Measurements from ENCODE around the gene PPM1E. TPM values are rescaled to one million over a fixed set of nuclear protein-coding genes. Genes with fewer than 3 reads are reported as not detected.
A peak's percentile ranks its signal among the peaks of the same experiment; 100 is the strongest.

PPM1E gene
- polyA plus RNA-seq, 1 donor (not counting 4 experiments of a cell fraction or from before 2014, with no cell fraction given), result not detected

DNA sequence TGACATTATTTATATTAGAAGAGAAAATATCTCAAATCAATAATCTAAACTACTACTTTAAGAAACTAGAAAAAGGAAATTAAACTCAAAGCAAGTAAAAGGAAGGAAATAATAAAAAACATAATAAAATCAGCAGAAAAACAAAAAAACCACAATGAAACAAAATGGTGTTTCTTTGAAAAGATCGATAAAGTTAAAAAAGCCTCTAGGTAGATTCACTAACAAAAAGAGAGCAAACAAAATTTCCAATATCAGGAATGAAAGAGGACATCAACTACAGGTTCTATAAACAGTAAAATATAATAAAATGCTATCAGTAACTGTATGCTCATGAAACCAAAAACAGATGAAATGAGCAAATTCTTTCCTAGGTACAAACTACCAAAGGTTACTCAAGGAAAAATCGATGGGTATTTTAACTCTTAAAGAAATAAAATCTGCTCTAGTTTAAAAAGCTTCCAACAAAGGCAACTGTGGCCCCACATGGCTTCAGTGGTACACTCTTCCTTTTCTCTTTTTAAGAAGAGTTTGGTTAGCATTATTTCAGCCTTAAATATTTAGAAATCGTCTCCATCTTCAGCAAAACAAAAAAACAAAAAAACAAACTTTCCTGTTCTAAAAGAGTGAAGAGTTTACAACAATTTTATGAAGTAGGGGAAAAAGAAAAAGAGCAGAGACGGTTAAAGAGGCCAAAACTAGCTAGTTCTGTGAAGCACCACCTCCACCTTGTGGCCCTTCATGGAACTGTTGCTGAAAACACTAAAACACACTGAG, 248.9 kb downstream of the PPM1E start:
- no peaks in the 10 kb centered on the region for H3K9me1 ChIP-seq (ENCODE audit: control insufficient read depth, extremely low read depth, insufficient read depth, low read length)
- H3K9ac ChIP-seq (ENCODE audit: control insufficient read depth, extremely low read depth, insufficient read depth, low read length), result no peak overlapping the region
- no peak overlapping the region for H3K4me2 ChIP-seq (ENCODE audit: control insufficient read depth, extremely low read depth, insufficient read depth, low read depth, low read length)
- FAIRE-seq (peak; percentile 9), DNase-seq (ENCODE audit: low read depth, low spot score) (peak; percentile 9)
- H3K27me3 ChIP-seq (ENCODE audit: control insufficient read depth, extremely low read depth, insufficient read depth, low read length), result no peaks in the 10 kb centered on the region
- dilution Hi-C loops (cut with MboI; ENCODE audit: extremely low pct_ligation_motif_present, low sequenced_read_pairs), result no loop called here
- TF ChIP-seq, protein P1, sequence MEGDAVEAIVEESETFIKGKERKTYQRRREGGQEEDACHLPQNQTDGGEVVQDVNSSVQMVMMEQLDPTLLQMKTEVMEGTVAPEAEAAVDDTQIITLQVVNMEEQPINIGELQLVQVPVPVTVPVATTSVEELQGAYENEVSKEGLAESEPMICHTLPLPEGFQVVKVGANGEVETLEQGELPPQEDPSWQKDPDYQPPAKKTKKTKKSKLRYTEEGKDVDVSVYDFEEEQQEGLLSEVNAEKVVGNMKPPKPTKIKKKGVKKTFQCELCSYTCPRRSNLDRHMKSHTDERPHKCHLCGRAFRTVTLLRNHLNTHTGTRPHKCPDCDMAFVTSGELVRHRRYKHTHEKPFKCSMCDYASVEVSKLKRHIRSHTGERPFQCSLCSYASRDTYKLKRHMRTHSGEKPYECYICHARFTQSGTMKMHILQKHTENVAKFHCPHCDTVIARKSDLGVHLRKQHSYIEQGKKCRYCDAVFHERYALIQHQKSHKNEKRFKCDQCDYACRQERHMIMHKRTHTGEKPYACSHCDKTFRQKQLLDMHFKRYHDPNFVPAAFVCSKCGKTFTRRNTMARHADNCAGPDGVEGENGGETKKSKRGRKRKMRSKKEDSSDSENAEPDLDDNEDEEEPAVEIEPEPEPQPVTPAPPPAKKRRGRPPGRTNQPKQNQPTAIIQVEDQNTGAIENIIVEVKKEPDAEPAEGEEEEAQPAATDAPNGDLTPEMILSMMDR (optimal IDR thresholded peaks at IDR 0.05 in 1 of 3, IDR thresholded peaks at IDR 0.05 in 1 of 3, conservative IDR thresholded peaks at IDR 0.05 in 1 of 3; ENCODE audit: extremely low read depth in 1 of 3, insufficient read depth in 2 of 3, low read length in 3 of 3), result peak; percentile 82 to 85 (median 82)
- no peak for TF ChIP-seq EZH2 (IDR thresholded peaks at IDR 0.05; ENCODE audit: low read length)
- peaks cover 0 to 11% of the 10 kb centered on the region in 2 experiments for H3K36me3 ChIP-seq (ENCODE audit: control insufficient read depth in 2 of 2, extremely low read depth in 1 of 2, insufficient read depth in 2 of 2, low read length in 2 of 2)
- no peaks in the 10 kb centered on the region for H3K4me1 ChIP-seq (ENCODE audit: control insufficient read depth, extremely low read depth, insufficient read depth, low read length)
- no peaks in the 10 kb centered on the region for H3K79me2 ChIP-seq (ENCODE audit: control insufficient read depth, insufficient read depth, low read length)
- no peak overlapping the region for H2AFZ ChIP-seq (ENCODE audit: control insufficient read depth, low read length)
- no peak overlapping the region for H3K4me3 ChIP-seq (ENCODE audit: control insufficient read depth in 2 of 3, extremely low read depth in 1 of 3, insufficient read depth in 2 of 3, low read depth in 1 of 3, low read length in 3 of 3)
- H3K27ac ChIP-seq (ENCODE audit: control insufficient read depth, insufficient read depth, low read length), result no peak overlapping the region
- no peaks in the 10 kb centered on the region for H3K9me3 ChIP-seq (ENCODE audit: control insufficient read depth, low read depth, low read length)
- no peaks in the 10 kb centered on the region for H4K20me1 ChIP-seq (ENCODE audit: control insufficient read depth, extremely low read depth, insufficient read depth, low read length)

DNA sequence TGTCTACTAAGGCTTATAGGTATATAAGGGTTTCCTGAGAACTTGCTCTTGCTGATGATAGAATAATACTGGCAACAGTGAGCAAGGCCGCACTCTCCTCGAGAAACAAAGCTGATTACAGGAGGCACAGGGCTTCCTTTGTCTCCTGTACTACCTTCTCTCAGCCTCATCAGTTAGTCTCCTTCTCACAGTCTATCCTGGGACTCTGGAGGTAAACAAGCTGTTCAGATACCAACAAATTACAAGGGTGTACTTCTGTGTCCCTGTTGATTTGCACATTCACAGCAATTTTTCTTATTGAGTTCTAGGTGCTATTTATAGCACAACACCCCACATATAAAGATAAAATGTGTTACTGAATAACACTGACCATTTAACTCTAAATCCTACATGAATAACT, 252.3 kb downstream of the PPM1E start:
- no peak overlapping the region for H3K9ac ChIP-seq (ENCODE audit: control insufficient read depth, extremely low read depth, insufficient read depth, low read length)
- no peaks in the 10 kb centered on the region for H3K79me2 ChIP-seq (ENCODE audit: control insufficient read depth, insufficient read depth, low read length)
- no peaks in the 10 kb centered on the region for H3K4me1 ChIP-seq (ENCODE audit: control insufficient read depth, extremely low read depth, insufficient read depth, low read length)
- FAIRE-seq (no peak), DNase-seq (ENCODE audit: low read depth, low spot score) (no peak)
- H3K27me3 ChIP-seq (ENCODE audit: control insufficient read depth, extremely low read depth, insufficient read depth, low read length), result no peaks in the 10 kb centered on the region
- no peaks in the 10 kb centered on the region for H3K9me1 ChIP-seq (ENCODE audit: control insufficient read depth, extremely low read depth, insufficient read depth, low read length)
- H3K9me3 ChIP-seq (ENCODE audit: control insufficient read depth, low read depth, low read length), result no peaks in the 10 kb centered on the region
- H4K20me1 ChIP-seq (ENCODE audit: control insufficient read depth, extremely low read depth, insufficient read depth, low read length), result no peaks in the 10 kb centered on the region
- H2AFZ ChIP-seq (ENCODE audit: control insufficient read depth, low read length), result no peak overlapping the region
- H3K27ac ChIP-seq (ENCODE audit: control insufficient read depth, insufficient read depth, low read length), result no peak overlapping the region
- no peak overlapping the region for H3K4me2 ChIP-seq (ENCODE audit: control insufficient read depth, extremely low read depth, insufficient read depth, low read depth, low read length)
- peaks cover 4 to 8% of the 10 kb centered on the region in 2 experiments for H3K36me3 ChIP-seq (ENCODE audit: control insufficient read depth in 2 of 2, extremely low read depth in 1 of 2, insufficient read depth in 2 of 2, low read length in 2 of 2)
- no peak overlapping the region for H3K4me3 ChIP-seq (ENCODE audit: control insufficient read depth in 2 of 3, extremely low read depth in 1 of 3, insufficient read depth in 2 of 3, low read depth in 1 of 3, low read length in 3 of 3)
- no peak for TF ChIP-seq EZH2 (IDR thresholded peaks at IDR 0.05; ENCODE audit: low read length)
- TF ChIP-seq, protein P1 (optimal IDR thresholded peaks at IDR 0.05 in 1 of 3, IDR thresholded peaks at IDR 0.05 in 1 of 3, conservative IDR thresholded peaks at IDR 0.05 in 1 of 3; ENCODE audit: extremely low read depth in 1 of 3, insufficient read depth in 2 of 3, low read length in 3 of 3), result no peak
- dilution Hi-C loops (cut with MboI; ENCODE audit: extremely low pct_ligation_motif_present, low sequenced_read_pairs), result no loop called here

All from keratinocyte (primary cell).